ENCODE data around the gene LACTBL1.
"Not testable (repeated sequence)": the region's sequence is repeated elsewhere in the genome, so short reads cannot be mapped to it uniquely, and the experiment has no call there.

GRCh38 chr1:23010025-23010424 is 37.4 kb upstream of the LACTBL1 start:
- TF ChIP-seq FOXP2 (optimal IDR thresholded peaks at IDR 0.05; ENCODE audit: control extremely low read depth, extremely low read length, insufficient read depth); POLR2AphosphoS5 (IDR thresholded peaks at IDR 0.05; ENCODE audit: borderline replicate concordance, low read depth, low read length); EZH2 (IDR thresholded peaks at IDR 0.05): not testable (repeated sequence)
